SH-SY5Y (cell line): ENCODE measurements around the gene AMZ2.

Source experiments
- GATA2 ChIP-seq: IDR thresholded peaks from 2 replicates; pipeline ENCODE4 v1.6.1; 2011; ENCODE audit warnings: mild to moderate bottlenecking, low read depth, low read length
- GATA3 ChIP-seq: IDR thresholded peaks from 2 replicates; pipeline ENCODE4 v1.6.1; 2011; ENCODE audit warnings: low read depth, mild to moderate bottlenecking, low read length, moderate library complexity

DNA sequence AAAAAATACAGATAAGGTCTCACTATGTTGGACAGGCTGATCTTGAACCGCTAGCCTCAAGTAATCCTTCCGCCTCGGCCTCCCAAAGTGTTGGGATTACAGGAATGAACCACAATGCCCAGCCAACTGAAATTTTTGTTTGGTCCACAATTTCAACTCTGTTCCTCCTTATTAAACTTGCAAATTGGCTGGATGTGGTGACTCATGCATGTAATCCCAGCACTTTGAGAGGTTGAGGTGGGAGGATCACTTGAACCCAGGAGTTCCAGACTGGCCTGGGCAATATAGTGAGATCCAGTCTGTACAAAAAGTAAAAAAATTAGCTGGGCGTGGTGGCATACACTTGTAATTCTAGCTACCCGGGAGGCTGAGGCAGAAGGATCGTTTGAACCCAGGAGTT is 56.9 kb downstream of the AMZ2 start:
- TF ChIP-seq GATA3 (no peak), GATA2 (no peak)
